Kidney (tissue), 14 donors: ENCODE data around the gene ZNF611. TPM values are rescaled to one million over a fixed set of nuclear protein-coding genes. Genes with fewer than 3 reads are reported as not detected.

Experiments
- DNase-seq, 5 donors: peaks; one replicate each; pipeline ENCODE4 v3.0.0-alpha.2; 2013 to 2020
- FAIRE-seq: peaks from 2 replicates; lab custom pipeline; 2012; peaks lifted over from hg19 to GRCh38; lab: Jason Lieb, UNC
- H3K27ac ChIP-seq, 2 donors: one replicate each; pipeline ENCODE4 v1.7.0; 2013; ENCODE audit warnings: low read depth in 2 of 2, low read length in 2 of 2, inconsistent platforms in 1 of 2
- H3K27me3 ChIP-seq: one replicate; pipeline ENCODE4 v1.7.1; 2013; ENCODE audit warnings: low read length, inconsistent platforms; ENCODE audit not compliant: control insufficient read depth, insufficient read depth
- H3K36me3 ChIP-seq, 3 donors: one replicate each; pipeline versions ENCODE4 v1.7.0 to v1.7.1; 2013; ENCODE audit warnings: low read length in 3 of 3, control low read depth in 1 of 3, inconsistent platforms in 1 of 3; ENCODE audit not compliant: insufficient read depth in 3 of 3, control insufficient read depth in 2 of 3
- H3K4me1 ChIP-seq, 3 donors: one replicate each; pipeline versions ENCODE4 v1.7.0 to v1.7.1; 2013; ENCODE audit warnings: low read length in 3 of 3, inconsistent platforms in 1 of 3, low read depth in 1 of 3; ENCODE audit not compliant: control insufficient read depth in 2 of 3, insufficient read depth in 2 of 3
- H3K4me3 ChIP-seq, 3 donors: one replicate each; pipeline versions ENCODE4 v1.7.0 to v1.8.1; 2013; ENCODE audit warnings: low read length in 3 of 3, control low read depth in 1 of 3, inconsistent platforms in 1 of 3
- H3K9ac ChIP-seq, 3 donors: one replicate each; pipeline versions ENCODE4 v1.7.0 to v1.7.1; 2013; ENCODE audit warnings: low read length in 3 of 3, control low read depth in 1 of 3, inconsistent platforms in 1 of 3
- H3K9me3 ChIP-seq, 3 donors: one replicate each; pipeline versions ENCODE4 v1.7.0 to v1.7.1; 2013; ENCODE audit warnings: low read length in 3 of 3, control low read depth in 1 of 3, inconsistent platforms in 1 of 3; ENCODE audit not compliant: control insufficient read depth in 2 of 3, insufficient read depth in 1 of 3
- intact Hi-C: fragments of 100-400 bp; cut with DNase I; formaldehyde crosslinking; loops from one replicate; pipeline ENCODE4 v1.11.1; 2022
- polyA plus RNA-seq: library from polyadenylated mRNA; stranded (reverse); fragments of 350-450 nt; fragmentation: Illumina TruSeq; extraction: RNeasy Lipid Tissue Mini Kit (QIAGEN cat#74804); gene quantifications from one replicate; pipeline ENCODE4 v1.2.3, GENCODE V29; 2014; ENCODE audit warnings: low read depth, low replicate concordance; ENCODE audit not compliant: insufficient read depth
- total RNA-seq: library from RNA; stranded (reverse); fragmentation: NEBNext Ultra II Directional; extraction: Animal tissue kit (Norgen Biotek cat#: 25700); gene quantifications from one replicate; pipeline ENCODE4 v1.2.1, GENCODE V29; 2021
- TF ChIP-seq, protein P1 (sequence below): IDR thresholded peaks from 3 replicates; pipeline ENCODE4 v1.5.1; 2012; ENCODE audit warnings: mild to moderate bottlenecking, moderate library complexity, borderline replicate concordance; ENCODE audit not compliant: insufficient read depth; ENCODE audit errors: extremely low read depth
- donor health status: control.
- donor health status: control.
- donor health status: control.
- donor health status: control.
- donor health status: control.
- donor health status: DM: yes; HTN: yes; CAD: no.
- donor health status: Normal renal cell carcinoma (clear cell type).

ZNF611 gene
- total and polyA plus RNA-seq, 2 donors from 2014 or later, result 3.6 to 42.7 TPM

- DNase-seq (no peak), FAIRE-seq (no peak)
- Histone ChIP-seq H3K9me3 (no peaks in the 10 kb centered on the region), H3K27ac (no peak overlapping the region), H3K36me3 (peaks cover 2 to 12% (median 5%) of the 10 kb centered on the region in 3 donors), H3K4me3 (no peak overlapping the region), H3K27me3 (no peaks in the 10 kb centered on the region), H3K4me1 (no peaks in the 10 kb centered on the region), H3K9ac (no peak overlapping the region)
- intact Hi-C loops, result no loop called here
- TF ChIP-seq, protein P1, sequence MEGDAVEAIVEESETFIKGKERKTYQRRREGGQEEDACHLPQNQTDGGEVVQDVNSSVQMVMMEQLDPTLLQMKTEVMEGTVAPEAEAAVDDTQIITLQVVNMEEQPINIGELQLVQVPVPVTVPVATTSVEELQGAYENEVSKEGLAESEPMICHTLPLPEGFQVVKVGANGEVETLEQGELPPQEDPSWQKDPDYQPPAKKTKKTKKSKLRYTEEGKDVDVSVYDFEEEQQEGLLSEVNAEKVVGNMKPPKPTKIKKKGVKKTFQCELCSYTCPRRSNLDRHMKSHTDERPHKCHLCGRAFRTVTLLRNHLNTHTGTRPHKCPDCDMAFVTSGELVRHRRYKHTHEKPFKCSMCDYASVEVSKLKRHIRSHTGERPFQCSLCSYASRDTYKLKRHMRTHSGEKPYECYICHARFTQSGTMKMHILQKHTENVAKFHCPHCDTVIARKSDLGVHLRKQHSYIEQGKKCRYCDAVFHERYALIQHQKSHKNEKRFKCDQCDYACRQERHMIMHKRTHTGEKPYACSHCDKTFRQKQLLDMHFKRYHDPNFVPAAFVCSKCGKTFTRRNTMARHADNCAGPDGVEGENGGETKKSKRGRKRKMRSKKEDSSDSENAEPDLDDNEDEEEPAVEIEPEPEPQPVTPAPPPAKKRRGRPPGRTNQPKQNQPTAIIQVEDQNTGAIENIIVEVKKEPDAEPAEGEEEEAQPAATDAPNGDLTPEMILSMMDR, result no peak
These were observed 75.8 kb downstream of the ZNF611 start for GRCh38 chr19:52659013-52659412.

GRCh38 chr19:52658595-52658994 is 76.2 kb downstream of the ZNF611 start:
- no peak for FAIRE-seq
- peaks cover 4 to 16% (median 6%) of the 10 kb centered on the region in 3 donors for H3K36me3 ChIP-seq
- no peaks in the 10 kb centered on the region for H3K9me3 ChIP-seq
- DNase-seq, result no peak
- H3K9ac ChIP-seq, result no peak overlapping the region
- TF ChIP-seq, protein P1, result no peak
- no peak overlapping the region for H3K4me3 ChIP-seq
- no peaks in the 10 kb centered on the region for H3K27me3 ChIP-seq
- no peaks in the 10 kb centered on the region for H3K4me1 ChIP-seq
- H3K27ac ChIP-seq, result no peak overlapping the region
- intact Hi-C loops, result no loop called here

DNA sequence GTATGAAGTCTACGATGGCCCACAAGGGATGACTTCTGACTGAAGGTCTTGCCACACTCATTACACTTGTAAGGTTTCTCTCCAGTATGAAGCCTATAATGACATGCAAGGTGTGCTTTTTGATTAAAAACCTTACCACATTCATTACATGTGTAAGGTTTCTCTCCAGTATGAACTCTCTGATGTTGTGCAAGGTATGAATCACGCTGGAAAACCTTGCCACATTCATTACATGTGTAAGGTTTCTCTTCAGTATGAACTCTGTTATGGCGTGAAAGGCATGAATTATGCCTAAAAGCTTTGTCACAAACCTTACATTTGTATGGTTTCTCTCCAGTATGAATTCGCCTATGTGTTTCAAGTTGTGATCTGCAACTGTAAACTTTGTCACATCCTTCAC is 81.7 kb downstream of the ZNF611 start:
- H3K27me3 ChIP-seq, result no peaks in the 10 kb centered on the region

More for the DNA sequence above, 81.7 kb downstream of the ZNF611 start:
- Histone ChIP-seq H3K27ac (no peak overlapping the region), H3K4me1 (no peaks in the 10 kb centered on the region), H3K36me3 (peaks cover 14 to 23% (median 19%) of the 10 kb centered on the region in 3 donors), H3K9ac (no peak overlapping the region), H3K9me3 (no peaks in the 10 kb centered on the region), H3K4me3 (no peak overlapping the region)
- DNase-seq, result no peak
- FAIRE-seq, result no peak
- intact Hi-C loops, result no loop called here
- TF ChIP-seq, protein P1, result no peak

Other genes starting within 250 kb of the ZNF611 start
- gene ZNF808, start 207.4 kb downstream of the ZNF611 start, total RNA-seq, result 35.8 TPM
- gene ZNF808, start 207.4 kb downstream of the ZNF611 start, polyA plus RNA-seq, result 3.4 TPM
- gene ZNF701, start 164.8 kb downstream of the ZNF611 start, total RNA-seq, result 25.1 TPM
- gene ZNF701, start 164.8 kb downstream of the ZNF611 start, polyA plus RNA-seq, result 5.8 TPM
- gene ZNF83, start 96.7 kb downstream of the ZNF611 start, total RNA-seq, result 90.4 TPM
- 51.8 TPM for gene ZNF83, start 96.7 kb downstream of the ZNF611 start, polyA plus RNA-seq
- gene ZNF600, start 51.7 kb upstream of the ZNF611 start, total RNA-seq, result 9.4 TPM
- gene ZNF600, start 51.7 kb upstream of the ZNF611 start, polyA plus RNA-seq, result 4.1 TPM
- gene ZNF28, start 86.6 kb upstream of the ZNF611 start, total RNA-seq, result 20.0 TPM
- 10.0 TPM for gene ZNF28, start 86.6 kb upstream of the ZNF611 start, polyA plus RNA-seq
- 21.1 TPM for gene ZNF468, start 122.6 kb upstream of the ZNF611 start, total RNA-seq
- gene ZNF468, start 122.6 kb upstream of the ZNF611 start, polyA plus RNA-seq, result 10.2 TPM
- gene ZNF320, start 162.6 kb upstream of the ZNF611 start, total RNA-seq, result 25.8 TPM
- gene ZNF320, start 162.6 kb upstream of the ZNF611 start, polyA plus RNA-seq, result 3.2 TPM
- gene ZNF888, start 188.4 kb upstream of the ZNF611 start, total RNA-seq, result 22.6 TPM
- 3.4 TPM for gene ZNF888, start 188.4 kb upstream of the ZNF611 start, polyA plus RNA-seq
- 16.6 TPM for gene ZNF816, start 227.8 kb upstream of the ZNF611 start, total RNA-seq
- gene ZNF816, start 227.8 kb upstream of the ZNF611 start, polyA plus RNA-seq, result 4.4 TPM